ENCODE data around the gene LRRC8E. TPM values are rescaled to one million over a fixed set of nuclear protein-coding genes. Genes with fewer than 3 reads are reported as not detected.

LRRC8E gene
- total RNA-seq, 1 experiment from 2014 or later: 3.0 TPM

GRCh38 chr19:7897292-7897691 is 9.0 kb downstream of the LRRC8E start (continued):
- TF ChIP-seq MXD4 (CRISPR knock-in tag; IDR thresholded peaks at IDR 0.05; ENCODE audit: borderline replicate concordance) (no peak), ZSCAN18 (CRISPR knock-in tag; IDR thresholded peaks at IDR 0.05) (no peak), ARID4B (CRISPR knock-in tag; IDR thresholded peaks at IDR 0.05; ENCODE audit: borderline replicate concordance) (no peak), ESRRA (CRISPR knock-in tag; IDR thresholded peaks at IDR 0.05; ENCODE audit: borderline replicate concordance) (no peak), SP1 (CRISPR knock-in tag; conservative IDR thresholded peaks at IDR 0.05) (no peak), SMAD4 (CRISPR knock-in tag; IDR thresholded peaks at IDR 0.05) (no peak)
- TF ChIP-seq, protein P1, sequence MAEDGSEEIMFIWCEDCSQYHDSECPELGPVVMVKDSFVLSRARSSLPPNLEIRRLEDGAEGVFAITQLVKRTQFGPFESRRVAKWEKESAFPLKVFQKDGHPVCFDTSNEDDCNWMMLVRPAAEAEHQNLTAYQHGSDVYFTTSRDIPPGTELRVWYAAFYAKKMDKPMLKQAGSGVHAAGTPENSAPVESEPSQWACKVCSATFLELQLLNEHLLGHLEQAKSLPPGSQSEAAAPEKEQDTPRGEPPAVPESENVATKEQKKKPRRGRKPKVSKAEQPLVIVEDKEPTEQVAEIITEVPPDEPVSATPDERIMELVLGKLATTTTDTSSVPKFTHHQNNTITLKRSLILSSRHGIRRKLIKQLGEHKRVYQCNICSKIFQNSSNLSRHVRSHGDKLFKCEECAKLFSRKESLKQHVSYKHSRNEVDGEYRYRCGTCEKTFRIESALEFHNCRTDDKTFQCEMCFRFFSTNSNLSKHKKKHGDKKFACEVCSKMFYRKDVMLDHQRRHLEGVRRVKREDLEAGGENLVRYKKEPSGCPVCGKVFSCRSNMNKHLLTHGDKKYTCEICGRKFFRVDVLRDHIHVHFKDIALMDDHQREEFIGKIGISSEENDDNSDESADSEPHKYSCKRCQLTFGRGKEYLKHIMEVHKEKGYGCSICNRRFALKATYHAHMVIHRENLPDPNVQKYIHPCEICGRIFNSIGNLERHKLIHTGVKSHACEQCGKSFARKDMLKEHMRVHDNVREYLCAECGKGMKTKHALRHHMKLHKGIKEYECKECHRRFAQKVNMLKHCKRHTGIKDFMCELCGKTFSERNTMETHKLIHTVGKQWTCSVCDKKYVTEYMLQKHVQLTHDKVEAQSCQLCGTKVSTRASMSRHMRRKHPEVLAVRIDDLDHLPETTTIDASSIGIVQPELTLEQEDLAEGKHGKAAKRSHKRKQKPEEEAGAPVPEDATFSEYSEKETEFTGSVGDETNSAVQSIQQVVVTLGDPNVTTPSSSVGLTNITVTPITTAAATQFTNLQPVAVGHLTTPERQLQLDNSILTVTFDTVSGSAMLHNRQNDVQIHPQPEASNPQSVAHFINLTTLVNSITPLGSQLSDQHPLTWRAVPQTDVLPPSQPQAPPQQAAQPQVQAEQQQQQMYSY (CRISPR knock-in tag; IDR thresholded peaks at IDR 0.05): no peak

DNA sequence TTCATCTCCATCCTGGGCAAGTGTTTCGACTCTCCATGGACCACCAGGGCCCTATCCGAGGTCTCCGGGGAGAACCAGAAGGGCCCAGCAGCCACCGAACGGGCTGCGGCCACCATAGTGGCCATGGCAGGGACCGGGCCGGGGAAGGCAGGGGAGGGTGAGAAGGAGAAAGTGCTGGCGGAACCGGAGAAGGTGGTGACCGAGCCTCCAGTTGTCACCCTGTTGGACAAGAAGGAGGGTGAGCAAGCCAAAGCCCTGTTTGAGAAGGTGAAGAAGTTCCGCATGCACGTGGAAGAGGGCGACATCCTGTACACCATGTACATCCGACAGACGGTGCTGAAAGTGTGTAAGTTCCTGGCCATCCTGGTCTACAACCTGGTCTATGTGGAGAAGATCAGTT is 10.7 kb downstream of the LRRC8E start:
- Mint-ChIP-seq H3K4me1 (peaks cover 10% of the 10 kb centered on the region), H3K9me3 (no peaks in the 10 kb centered on the region), H3K4me3 (no peak overlapping the region), H3K27me3 (ENCODE audit: low read depth) (peaks cover 15% of the 10 kb centered on the region), H3K27ac (no peak overlapping the region; the same call in 1 of the 2 replicates), H3K36me3 (no peaks in the 10 kb centered on the region)
- DNase-seq (ENCODE audit: low spot score) (no peak), ATAC-seq (no peak)
- CTCF ChIA-PET: interaction anchor here (1.0 to 3.0 kb wide), 3 partner anchors 30 to 46 kb away, joined by 4 to 21 read pairs (median 6); no protein-coding TSS in a partner anchor
- TF ChIP-seq ZNF416 (CRISPR knock-in tag; IDR thresholded peaks at IDR 0.05): no peak
- no peak for TF ChIP-seq JUN (CRISPR knock-in tag; IDR thresholded peaks at IDR 0.05)
- no peak for TF ChIP-seq MLX (CRISPR knock-in tag; IDR thresholded peaks at IDR 0.05)
- no peak for TF ChIP-seq ARID4B (CRISPR knock-in tag; IDR thresholded peaks at IDR 0.05; ENCODE audit: borderline replicate concordance)
- no peak for TF ChIP-seq GTF2I (CRISPR knock-in tag; conservative IDR thresholded peaks at IDR 0.05)
- TF ChIP-seq, protein P2, sequence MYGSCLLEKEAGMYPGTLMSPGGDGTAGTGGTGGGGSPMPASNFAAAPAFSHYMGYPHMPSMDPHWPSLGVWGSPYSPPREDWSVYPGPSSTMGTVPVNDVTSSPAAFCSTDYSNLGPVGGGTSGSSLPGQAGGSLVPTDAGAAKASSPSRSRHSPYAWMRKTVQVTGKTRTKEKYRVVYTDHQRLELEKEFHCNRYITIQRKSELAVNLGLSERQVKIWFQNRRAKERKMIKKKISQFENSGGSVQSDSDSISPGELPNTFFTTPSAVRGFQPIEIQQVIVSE (CRISPR knock-in tag; IDR thresholded peaks at IDR 0.05; ENCODE audit: borderline replicate concordance): no peak
- TF ChIP-seq, protein P3, sequence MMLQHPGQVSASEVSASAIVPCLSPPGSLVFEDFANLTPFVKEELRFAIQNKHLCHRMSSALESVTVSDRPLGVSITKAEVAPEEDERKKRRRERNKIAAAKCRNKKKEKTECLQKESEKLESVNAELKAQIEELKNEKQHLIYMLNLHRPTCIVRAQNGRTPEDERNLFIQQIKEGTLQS (CRISPR knock-in tag; conservative IDR thresholded peaks at IDR 0.05): no peak
- no peak for TF ChIP-seq HMGXB4 (CRISPR knock-in tag; IDR thresholded peaks at IDR 0.05)
- no peak for TF ChIP-seq ZNF396 (CRISPR knock-in tag; IDR thresholded peaks at IDR 0.05; ENCODE audit: borderline replicate concordance)
- POLR2A ChIA-PET: interaction anchor here (0.6 to 1.2 kb wide), 3 partner anchors 11 to 140 kb away, joined by 3 to 4 read pairs (median 3); partner anchors contain the start of genes LRRC8E and TIMM44

Data from WTC11 (cell line).